HCEC 1CT (cell line): ENCODE results near the gene SNRPB2.
A peak's percentile ranks its signal among the peaks of the same experiment; 100 is the strongest.

Experiments
- DNase-seq: peaks from one replicate; pipeline ENCODE4 v3.0.0-alpha.2; 2017

SNRPB2 gene

GRCh38 chr20:16729565-16730460 is at the start of gene SNRPB2:
Gene SNRPB2, plus strand, starts transcription at chr20:16730026. Its CDS starts 1,677 bp downstream, at chr20:16731703.
- peak; percentile 95 for DNase-seq

DNA sequence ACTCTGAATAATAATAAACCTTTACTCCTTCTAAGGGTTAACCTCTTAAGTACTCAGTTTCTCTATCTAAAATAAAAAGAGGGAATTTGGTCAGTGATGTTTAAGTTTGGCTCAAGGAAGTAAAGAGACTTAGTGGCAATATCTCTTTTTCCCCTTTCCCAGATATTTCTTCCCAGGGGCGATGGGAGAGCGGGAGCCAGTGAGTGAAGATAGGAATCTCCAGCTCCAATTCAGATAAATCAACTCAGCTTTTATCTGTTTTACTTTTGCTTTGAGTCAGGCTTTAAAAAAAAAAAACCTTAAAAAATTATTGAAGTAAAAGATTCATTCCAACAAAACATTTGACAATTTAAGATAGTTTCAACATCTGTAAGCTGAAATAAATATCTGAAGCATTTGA is 45.4 kb upstream of the SNRPB2 start:
- DNase-seq = no peak

DNA sequence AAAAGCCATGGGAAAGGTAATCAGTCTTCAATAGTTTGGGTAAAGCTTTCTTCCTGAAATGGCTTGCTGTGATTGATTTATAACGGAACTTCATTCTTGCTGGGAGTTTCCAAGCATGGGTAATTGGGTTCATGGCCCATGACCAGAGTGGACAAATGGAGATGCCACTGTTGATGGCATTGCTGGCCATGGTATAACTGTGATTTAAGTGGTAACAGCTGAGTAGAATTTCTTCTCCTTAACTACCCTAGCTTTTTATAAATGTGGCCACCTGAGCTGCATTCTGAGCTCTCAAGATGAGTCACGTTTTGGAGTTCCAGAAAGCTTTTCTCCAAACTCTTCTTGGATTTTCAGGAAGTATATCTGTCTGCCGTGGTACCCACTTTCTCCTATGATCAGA is 39.9 kb upstream of the SNRPB2 start:
- no peak for DNase-seq

GRCh38 chr20:16691381-16691780 is 38.4 kb upstream of the SNRPB2 start:
- no peak for DNase-seq

DNA sequence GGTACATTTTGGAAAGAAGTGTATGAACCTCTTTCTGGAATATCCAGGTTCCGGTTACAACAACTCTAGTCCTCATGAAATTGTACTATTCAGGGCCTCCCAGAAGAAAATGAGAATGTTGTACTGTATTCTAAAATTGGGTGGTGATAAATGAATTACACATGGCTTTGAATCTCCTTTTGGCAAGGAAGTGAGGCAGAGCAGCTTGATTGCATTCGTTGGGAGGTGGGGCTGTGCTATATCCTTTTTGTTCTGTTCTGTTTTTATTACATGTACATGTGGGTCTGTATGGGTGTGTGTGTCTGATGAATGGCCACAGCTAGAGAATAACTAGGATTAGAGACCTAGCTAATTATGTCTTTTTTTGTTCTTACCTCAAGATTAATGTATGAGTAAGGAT is 37.8 kb upstream of the SNRPB2 start:
- DNase-seq = no peak

DNA sequence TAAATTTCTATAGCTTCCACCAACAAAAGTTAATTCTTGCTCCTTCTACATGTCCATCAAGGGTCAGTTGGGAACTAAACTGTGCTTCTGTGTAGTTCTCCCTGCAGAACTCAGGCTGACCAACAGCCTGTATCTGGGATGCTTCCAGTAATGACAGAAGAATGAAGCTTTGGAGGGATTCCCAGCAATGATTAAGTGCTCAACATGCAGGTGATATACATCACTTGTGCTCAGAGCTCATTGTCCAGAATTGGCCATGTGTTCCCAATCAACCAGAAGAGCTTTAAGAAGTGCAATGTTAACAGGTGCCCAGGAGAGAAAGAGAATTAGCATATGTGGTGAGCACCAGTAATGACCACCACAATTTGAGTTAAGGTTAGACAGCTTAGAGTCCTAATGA is 37.4 kb upstream of the SNRPB2 start:
- DNase-seq = no peak

GRCh38 chr20:16693278-16693677 is 36.5 kb upstream of the SNRPB2 start:
- no peak for DNase-seq

- no peak for DNase-seq
These were observed 35.7 kb upstream of the SNRPB2 start for GRCh38 chr20:16694161-16694560.

DNA sequence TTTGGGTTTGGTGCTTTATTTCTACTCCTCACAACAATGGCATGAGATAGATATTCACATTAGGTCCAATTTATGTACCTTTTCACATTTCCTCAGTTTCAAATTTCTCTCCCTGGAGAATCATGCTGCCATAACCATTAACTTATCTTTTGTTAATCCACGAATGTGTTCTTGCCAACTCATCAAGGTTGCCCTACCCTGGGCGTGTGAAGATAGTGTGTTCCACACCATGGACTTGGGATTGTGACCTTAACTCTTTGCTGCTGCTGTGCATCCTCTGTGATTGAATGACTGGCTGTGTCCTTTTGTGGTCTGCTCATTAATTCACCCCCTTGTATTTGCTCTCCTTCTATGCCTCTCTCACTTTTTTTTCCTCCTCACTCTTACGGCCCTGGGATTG is 34.2 kb upstream of the SNRPB2 start:
- DNase-seq = no peak

DNA sequence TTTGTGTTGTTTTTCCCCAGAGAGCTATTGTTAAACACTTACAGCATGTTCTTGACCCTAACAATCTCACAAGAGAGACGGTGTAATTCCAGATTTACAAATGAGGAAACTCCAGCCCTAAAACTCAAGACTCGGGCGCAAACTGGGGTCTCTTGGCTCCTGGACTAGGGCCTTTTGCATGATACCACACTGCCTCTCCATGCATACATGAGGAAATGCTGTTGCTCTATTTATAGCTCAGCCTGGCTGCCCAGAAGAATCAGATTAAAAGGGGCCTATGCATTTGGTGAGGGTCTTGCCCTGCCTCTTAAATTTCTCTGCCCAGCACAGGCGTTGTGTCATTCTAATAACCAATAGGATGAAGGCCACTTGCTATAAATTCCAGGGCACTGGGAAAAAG is 30.5 kb upstream of the SNRPB2 start:
- DNase-seq = no peak

- peak; percentile 5 for DNase-seq
These were observed 28.5 kb upstream of the SNRPB2 start for GRCh38 chr20:16701296-16701695.

- DNase-seq = no peak
These were observed 26.3 kb upstream of the SNRPB2 start for GRCh38 chr20:16703570-16703969.

GRCh38 chr20:16707674-16708073 is 22.2 kb upstream of the SNRPB2 start:
- no peak for DNase-seq

DNA sequence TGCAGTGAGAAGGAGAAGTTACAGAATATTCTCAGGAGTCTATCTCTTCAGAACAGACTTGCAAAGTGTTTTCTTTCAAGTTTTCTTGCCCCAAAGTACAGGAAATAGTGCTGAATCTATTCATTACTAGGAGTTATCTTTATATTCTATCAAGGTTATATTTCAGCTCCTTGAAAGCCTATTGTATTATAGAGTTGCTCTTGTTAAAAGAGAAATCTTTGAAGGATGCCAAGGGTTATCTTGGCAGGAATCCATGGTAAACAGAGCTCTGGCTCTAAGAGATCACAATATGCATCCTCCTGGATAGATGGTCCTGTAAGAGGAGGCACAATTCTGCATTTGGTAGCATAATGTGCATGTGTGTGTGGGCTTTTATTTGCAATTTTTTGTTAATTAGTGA is 21.2 kb upstream of the SNRPB2 start:
- no peak for DNase-seq

DNA sequence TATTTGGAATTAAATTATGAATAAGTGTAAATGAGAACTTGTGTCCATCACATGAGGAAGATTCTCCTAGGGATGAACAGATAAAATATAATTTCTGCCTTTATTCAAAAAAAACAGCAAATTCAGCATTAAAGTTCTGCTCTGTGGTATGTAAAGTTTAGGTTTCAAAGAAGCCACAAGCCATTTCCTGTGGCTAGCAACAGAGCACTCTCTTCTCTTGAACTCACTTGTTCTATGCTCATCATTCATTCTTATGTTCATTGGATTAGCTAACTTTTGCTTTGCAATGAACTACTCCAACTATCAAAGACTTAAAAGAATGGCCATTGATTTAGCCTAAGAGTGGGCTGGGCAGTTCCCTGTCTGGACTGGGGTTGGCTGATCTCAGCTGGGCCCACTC is 20.8 kb upstream of the SNRPB2 start:
- no peak for DNase-seq

DNA sequence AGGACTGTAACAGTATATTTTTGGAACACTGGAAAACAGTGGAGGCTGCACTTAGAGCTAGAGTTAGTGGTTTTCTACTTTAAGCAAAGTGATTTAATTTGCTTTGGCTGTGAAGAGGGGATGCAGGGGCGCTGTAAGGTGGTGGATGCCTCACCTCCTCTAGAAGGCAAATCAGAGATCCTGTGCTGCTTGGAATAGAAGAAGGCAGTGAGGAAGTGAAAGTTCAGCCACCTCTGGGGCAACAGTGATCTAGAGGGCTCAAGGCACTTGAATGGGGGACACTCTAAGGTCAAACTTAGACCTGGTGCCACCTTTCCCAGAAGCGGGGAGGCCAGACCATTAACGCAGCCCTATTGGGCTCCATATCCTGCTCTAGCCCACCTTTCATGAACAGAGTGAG is 19.0 kb upstream of the SNRPB2 start:
- DNase-seq = no peak

GRCh38 chr20:16711661-16712258 is 18.1 kb upstream of the SNRPB2 start:
- DNase-seq = no peak

DNA sequence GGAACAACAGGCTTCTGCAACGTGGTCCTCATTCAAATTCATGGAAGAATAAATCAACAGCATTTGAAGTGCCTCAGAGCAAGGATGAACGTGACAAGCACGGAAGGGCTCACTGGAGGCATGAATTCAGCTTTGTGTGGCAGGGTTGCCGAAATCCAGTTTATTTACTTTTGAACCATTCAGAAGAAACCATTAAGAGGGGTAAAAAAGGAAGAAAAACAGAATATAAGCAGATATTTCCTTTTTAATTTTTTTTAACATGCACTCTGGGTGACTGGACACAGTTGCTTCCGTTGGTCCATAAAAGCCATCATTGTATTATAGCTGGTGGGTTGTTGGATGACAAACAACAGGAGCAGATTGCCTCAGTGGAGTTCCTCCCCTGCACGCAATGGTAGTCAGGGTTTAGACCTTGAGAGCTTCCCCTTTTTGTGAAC is 17.3 kb upstream of the SNRPB2 start:
- DNase-seq = no peak

- DNase-seq = no peak
These were observed 16.8 kb upstream of the SNRPB2 start for GRCh38 chr20:16713066-16713465.

- DNase-seq = no peak
These were observed 15.6 kb upstream of the SNRPB2 start for GRCh38 chr20:16714242-16714641.

DNA sequence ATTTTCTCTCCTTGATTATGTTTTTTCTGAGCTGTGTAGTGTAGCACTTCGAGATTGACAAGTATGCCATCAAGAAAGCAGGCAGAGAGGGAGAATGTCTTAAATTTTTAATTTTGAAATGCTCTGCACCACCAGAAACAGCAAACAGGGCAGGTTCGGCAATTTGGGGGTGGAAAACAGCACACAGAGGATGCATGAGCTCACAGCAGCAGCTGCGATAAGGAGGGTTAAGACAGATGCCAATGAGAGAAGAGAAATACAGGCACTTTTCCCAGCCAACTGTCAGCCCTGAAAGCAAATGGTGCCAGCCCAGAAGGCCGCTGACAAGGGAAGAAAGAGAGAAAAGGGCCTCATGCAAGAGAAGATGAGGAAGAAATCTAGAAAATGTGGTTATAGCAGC is 15.1 kb upstream of the SNRPB2 start:
- no peak for DNase-seq

DNA sequence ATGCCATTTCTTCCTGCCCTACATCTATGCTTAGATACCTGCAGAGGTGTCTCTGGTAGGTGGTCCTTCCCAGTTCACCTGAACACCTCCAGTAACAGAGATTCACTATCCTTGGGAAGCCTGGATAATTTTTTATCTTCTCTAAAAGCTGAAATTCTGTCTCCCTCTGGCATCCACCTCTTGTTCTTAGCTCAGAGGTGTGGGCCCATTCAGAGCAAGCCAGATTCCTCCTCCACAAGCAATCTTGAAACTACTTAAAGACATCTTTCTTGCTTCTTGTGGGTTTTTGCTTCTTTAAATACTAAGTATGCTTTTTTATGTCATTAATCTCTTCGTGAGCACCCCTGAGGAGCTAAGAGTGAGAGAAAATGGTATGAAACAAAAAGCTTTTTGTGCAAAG is 10.4 kb upstream of the SNRPB2 start:
- DNase-seq = no peak

GRCh38 chr20:16729080-16729479 is 746 bp upstream of the SNRPB2 start:
- DNase-seq = no peak

DNA sequence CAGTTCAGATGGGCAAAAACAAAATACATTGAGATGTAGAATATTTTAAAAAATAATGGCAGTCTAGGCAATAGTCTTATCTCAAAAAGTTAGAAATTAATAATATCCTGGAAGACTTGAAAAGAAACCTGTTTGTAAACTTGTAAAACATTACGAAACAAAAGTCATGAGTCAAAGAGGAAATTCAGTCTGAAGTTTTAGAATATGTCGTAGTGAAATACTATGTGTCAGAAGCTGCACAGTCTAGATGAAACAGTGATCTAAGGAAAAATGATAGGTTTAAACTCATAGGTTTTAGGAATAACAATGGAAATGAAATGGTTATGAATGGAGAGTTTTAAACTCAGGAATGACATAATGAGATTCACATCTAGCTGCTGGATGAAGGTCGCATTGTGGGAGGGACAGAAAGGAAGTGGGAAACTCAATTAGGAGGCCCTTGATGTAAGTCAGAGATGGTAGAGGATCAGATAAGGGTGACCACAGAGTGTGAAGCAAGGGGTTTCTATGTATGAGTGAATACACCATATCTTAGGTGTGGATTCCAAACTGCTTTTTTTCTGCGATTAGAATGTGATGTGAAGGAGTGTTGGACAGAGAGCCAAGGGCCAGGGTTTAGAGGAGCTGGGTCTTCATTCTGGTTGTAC is 2.8 kb downstream of the SNRPB2 start:
- no peak for DNase-seq
